GM21786 (cell line): ENCODE measurements around the gene SIRT7.

ENCODE experiments used
- ATAC-seq: cut with Tn5 transposase; IDR thresholded peaks from one replicate; pipeline ENCODE4 v1.9.1; 2021; ENCODE audit not compliant: unreplicated experiment

Gene SIRT7

GRCh38 chr17:81890447-81891302 lies 27.3 kb downstream of the SIRT7 start:
- ATAC-seq: no peak

- ATAC-seq: no peak
Measured at GRCh38 chr17:81889602-81890001, 28.4 kb downstream of the SIRT7 start.

GRCh38 chr17:81888988-81889595 lies 28.9 kb downstream of the SIRT7 start:
- no peak for ATAC-seq

GRCh38 chr17:81888105-81888987 lies 29.6 kb downstream of the SIRT7 start:
- ATAC-seq: no peak

GRCh38 chr17:81885869-81886548 lies 32.0 kb downstream of the SIRT7 start:
- no peak for ATAC-seq

- no peak for ATAC-seq
Measured at GRCh38 chr17:81885454-81885853, 32.5 kb downstream of the SIRT7 start.

GRCh38 chr17:81884968-81885367 lies 33.0 kb downstream of the SIRT7 start:
- no peak for ATAC-seq

GRCh38 chr17:81884520-81884919 lies 33.5 kb downstream of the SIRT7 start:
- no peak for ATAC-seq

- ATAC-seq: no peak
Measured at GRCh38 chr17:81879121-81879520, 38.9 kb downstream of the SIRT7 start.

- no peak for ATAC-seq
Measured at GRCh38 chr17:81878294-81878693, 39.7 kb downstream of the SIRT7 start.

GRCh38 chr17:81877569-81877968 lies 40.4 kb downstream of the SIRT7 start:
- no peak for ATAC-seq

- peak; percentile 12 for ATAC-seq
Measured at GRCh38 chr17:81871387-81872230, 46.4 kb downstream of the SIRT7 start.

GRCh38 chr17:81870981-81871386 lies 47.0 kb downstream of the SIRT7 start, which contains the start of gene ARHGDIA:
ARHGDIA (minus strand) TSS chr17:81871337; CDS start chr17:81869930, 1,407 bp downstream.
- peak; percentile 51 for ATAC-seq

GRCh38 chr17:81870131-81870980 lies 47.6 kb downstream of the SIRT7 start:
- ATAC-seq: peak; percentile 14

- ATAC-seq: no peak
Measured at GRCh38 chr17:81869221-81870130, 48.5 kb downstream of the SIRT7 start.

GRCh38 chr17:81868674-81869220 lies 49.2 kb downstream of the SIRT7 start:
- ATAC-seq: no peak

- no peak for ATAC-seq
Measured at GRCh38 chr17:81867991-81868673, 49.8 kb downstream of the SIRT7 start.
